GF-D8 (cell line): ENCODE results near the gene GAD1.
A peak's percentile ranks its signal among the peaks of the same experiment; 100 is the strongest.

Source experiments
- DNase-seq: peaks from one replicate; lab custom pipeline; 2025; lab: John Stamatoyannopoulos, UW

GAD1 gene

DNA sequence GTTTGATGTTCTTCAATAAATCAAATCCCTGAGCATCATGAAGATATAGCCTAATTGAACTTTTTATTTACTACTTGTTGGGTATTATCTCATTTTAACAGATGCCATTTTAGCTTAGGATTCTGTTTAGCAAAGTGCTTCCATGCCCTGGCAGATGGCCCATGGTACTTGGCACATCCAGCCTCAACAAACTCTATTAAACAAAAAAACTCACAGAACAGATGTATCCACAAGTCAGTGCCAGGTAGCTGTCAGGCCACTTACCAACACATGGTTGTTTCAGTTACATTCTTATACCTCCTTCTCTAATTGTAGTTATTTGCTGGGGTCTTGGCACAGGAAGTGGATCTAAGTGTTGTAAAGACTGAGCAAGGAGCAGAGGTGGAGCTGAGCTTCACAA, 29.6 kb downstream of the GAD1 start:
- no peak for DNase-seq

- DNase-seq, result no peak
Measured at GRCh38 chr2:170847716-170848115, 31.0 kb downstream of the GAD1 start.

- no peak for DNase-seq
Measured at GRCh38 chr2:170848587-170848986, 31.9 kb downstream of the GAD1 start.

GRCh38 chr2:170850251-170850650, 33.6 kb downstream of the GAD1 start:
- DNase-seq, result no peak

DNA sequence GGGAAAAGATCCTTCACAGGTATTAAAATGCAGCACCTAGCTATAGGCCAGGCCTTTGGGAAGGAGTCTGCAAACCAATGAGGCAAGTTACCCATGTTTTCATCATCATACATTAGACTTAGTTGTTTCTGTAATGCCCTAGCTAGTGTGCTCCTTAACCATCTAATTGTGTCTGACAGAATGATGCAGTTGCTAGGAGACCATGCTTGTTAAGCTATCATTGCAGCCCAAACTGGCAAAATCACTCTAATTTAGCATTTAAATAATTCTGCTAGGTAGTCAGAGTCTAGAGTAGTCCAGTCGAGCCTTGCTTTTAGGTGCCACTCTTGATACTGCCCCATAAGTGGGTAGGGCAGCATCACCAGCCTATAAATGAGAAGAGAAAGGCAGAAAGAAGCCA, 34.9 kb downstream of the GAD1 start:
- DNase-seq, result no peak

- DNase-seq, result no peak
Measured at GRCh38 chr2:170856066-170856465, 39.4 kb downstream of the GAD1 start.

DNA sequence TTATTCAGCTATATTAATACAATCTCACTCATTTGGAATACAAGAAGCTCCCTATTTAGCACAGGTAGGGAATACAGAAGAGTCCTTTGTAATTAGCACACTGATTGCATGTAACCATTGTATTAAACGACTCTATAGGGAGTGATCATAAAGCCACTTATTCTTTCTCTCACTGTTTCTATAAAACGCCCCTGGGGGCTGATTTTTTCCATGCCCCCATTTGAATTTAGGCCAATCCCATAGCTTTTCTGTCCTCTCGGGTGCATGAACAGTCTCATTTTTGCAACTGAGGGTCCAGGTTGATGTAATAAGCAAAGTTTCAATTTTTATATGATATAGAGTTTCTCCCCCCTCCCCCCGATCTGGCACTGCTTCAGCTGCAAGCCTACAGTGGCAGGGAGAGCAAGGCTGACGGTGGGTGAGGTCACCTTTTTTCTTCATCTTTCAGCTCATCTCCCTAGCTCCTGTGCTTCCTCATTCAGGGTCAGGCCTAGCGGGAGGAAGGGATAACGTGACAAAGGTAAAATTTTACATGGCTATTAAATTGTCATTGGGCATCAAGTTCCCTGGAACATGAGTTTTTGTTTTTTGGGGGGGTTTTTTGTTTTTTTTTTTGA, 45.7 kb downstream of the GAD1 start:
- no peak for DNase-seq

DNA sequence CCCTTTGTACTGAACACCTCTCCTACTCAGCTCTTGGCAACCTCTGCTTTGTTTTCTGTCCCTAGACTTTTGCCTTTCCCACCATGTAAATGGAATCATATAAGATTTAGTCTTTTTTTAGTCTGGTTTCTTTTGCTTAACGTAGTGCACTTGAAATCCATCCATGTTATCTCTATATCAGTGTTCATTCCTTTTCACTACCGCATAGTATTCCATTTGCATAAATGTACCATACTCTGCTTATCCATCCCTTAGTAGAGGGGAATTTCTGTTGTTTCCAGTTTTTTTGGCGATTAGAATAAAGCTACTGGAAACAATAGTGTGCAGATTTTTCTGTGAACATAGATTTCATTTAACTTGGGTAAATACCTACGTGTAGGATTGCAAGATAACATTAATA, 46.4 kb downstream of the GAD1 start:
- DNase-seq, result no peak

DNA sequence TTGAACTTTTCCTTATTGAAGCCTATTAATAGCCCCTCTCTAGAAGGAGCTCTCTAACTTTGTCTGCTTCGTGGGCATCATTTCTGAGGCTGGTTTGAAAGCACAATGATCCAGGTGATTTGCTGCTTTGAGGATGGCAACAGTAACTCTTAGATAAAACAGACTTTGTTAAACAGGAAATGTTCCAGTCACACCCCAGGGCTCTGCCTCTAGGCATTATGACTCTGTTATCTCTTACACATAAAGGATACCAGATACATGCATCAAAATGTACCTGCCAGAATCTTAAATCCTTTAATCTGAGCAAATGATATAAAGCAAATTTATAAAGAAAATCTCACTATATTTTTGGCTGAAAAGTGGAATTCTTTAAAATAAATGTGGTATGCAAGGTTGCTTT, 52.3 kb downstream of the GAD1 start:
- no peak for DNase-seq

- DNase-seq, result no peak
Measured at GRCh38 chr2:170869461-170869860, 52.8 kb downstream of the GAD1 start.

DNA sequence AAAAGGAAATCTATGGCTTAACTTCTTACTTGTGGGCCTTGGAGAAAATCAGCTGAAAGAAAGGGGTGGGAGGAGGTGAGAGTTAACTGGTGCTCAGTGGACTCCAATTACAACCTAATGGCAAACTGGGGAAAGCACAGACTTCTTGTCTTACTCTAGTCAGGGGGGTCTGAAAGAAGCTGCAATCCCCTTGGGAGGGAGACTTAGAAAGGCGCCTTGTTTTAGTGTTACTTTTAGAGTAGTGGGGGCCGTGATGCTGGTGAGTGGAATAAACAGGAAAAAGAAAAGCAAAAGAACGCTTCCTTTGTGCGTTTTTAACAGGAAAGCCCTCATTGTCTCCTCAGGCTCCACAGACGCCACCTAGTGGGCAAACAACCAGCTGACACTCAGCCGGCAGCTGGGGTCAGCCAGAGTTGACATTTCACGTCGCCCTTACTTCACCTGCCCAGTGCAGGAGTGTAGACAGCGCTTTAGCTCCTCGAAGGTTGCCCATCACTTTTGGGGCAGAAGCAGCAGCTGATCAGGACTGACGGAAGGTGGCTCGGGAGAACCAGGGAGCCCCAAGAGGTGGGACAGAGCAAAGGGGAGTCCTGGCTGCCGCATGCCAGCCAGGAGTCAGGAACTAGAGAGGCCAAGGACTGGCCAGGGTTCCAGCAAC, 56.5 kb downstream of the GAD1 start:
- peak; percentile 1 for DNase-seq

DNA sequence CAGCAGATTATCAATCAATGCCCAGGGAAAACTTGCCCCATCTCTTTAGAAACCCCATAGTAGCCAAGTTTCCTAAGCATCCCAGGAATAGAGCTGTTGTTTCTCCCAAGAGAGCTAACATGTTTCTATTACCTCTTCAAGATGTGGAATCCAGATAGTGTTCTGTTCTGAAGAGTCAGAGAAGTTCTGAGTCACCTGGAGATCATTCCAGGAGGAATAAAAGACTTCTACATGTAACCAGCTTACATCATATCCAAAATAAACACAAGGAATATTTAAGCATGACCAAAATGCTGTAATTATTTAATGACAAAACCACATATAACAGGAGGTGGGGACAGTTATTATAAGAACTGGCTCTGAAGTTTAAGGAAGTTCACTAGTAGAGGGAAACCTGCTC, 61.4 kb downstream of the GAD1 start:
- DNase-seq, result no peak

GRCh38 chr2:170878505-170878904, 61.8 kb downstream of the GAD1 start:
- DNase-seq, result no peak

- no peak for DNase-seq
Measured at GRCh38 chr2:170881840-170882239, 65.2 kb downstream of the GAD1 start.

DNA sequence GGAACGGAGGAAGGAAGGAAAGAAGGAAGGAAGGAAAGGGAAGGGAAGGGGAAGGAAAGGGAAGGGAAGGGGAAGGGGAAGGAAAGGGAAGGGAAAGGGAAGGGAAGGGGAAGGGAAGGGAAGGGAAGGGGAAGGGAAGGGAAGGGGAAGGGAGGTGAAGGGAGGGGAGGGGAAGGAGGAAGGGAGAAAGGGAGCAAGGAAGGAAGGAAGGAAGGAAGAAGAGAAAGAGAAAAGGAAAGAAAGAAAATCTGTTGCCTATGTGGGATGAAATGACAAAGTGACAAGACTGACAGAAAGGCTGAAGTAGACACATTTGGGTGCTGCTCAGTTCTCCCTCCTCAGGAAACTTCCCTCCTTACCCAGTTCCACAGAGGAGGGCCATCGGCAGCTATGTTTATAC, 66.1 kb downstream of the GAD1 start:
- no peak for DNase-seq

DNA sequence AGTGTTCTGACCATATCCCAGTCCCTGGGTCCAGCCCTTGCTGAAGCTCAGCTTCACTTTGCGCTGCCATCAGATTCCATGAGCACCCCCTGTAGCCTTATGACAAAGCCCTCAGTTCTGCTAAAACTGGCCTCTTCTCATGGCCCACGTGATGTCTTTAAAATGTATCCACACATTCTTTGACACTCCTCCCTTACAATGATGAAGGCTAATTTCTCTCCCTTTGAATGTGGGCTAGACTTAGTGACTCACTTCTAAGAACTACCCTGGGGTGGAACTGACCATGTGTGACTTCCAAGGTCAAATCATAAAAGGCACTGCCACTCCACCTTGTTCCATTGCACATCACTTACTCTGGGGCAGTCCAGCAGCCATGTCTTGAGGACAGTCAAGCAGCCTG, 67.0 kb downstream of the GAD1 start:
- DNase-seq, result no peak

DNA sequence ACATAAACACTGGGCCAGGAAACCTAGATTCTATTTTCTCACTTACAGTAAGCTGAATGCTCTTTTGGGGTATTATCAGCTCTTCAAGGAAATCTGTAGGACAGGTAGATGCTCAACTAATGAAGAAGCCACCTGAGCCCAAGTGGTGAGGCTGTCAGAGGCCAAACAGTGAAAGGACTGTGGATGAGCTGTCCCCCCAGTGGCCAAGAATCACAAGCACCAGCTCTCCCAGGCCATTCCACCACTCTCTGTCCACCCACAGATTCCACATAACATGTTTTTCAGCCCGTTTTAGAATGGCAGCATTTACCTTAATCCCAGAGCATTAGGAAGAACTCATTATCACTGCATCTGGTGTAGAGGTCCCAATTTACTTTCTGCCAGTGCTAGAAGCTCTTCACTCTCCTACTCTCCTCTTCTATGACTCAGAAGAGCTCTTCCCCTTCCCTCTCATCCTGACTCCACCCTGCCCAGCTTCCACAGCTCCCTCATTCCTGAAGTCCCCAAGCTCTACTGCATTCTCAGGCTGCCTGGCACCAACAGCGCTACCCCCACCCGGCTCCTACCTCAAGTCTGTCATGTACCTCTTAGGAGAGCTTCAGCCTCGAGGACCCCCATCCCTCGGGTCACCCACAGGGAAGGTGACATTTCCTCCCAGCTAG, 68.6 kb downstream of the GAD1 start:
- DNase-seq, result no peak

- no peak for DNase-seq
Measured at GRCh38 chr2:170886386-170886785, 69.7 kb downstream of the GAD1 start.

DNA sequence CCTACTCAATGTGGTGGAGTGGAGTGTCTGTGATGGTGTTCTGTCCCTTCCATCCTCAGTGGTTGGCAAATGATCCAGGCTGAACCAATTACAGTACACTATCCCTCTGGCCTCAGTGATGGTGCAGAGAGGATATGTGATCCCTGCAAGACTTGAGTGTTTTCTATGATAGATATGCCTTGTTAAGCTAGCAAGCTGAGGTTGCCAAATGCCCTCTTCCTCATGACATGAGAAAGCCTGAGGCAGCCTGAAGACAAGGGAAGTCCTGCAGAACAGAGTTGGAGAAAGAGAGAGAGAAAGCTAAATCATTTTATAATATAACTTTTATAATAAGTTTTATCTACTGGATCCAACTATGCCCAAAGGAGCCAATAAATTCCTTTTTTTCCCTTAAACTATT, 70.8 kb downstream of the GAD1 start:
- no peak for DNase-seq

- no peak for DNase-seq
Measured at GRCh38 chr2:170887896-170888295, 71.2 kb downstream of the GAD1 start.

- no peak for DNase-seq
Measured at GRCh38 chr2:170891893-170892292, 75.2 kb downstream of the GAD1 start.

DNA sequence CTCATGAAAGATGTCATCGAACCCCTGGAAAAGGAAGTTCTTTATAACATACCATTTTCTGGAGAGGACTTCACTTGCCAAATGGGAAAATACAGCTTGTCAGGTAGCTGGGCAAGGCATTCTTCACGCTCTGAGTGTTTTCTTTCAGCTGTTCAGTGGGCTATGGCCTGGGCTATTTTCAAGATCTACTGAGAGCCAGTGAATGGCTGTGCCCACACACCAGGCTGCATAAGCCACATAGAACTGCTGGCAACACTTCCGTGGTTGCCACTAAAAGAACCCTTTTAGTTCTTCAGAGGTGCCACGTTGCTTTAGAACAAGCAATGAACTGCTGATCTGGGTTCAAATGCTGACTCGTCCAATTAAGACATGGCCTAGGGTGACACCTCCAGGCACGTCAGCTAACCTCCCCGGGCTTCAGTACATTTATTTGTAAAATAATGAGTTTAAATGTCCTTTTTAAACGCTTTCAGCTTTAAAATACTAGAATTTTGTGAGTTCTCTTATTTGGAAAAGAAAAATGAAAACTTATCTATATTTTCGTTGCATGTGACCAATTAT, 75.8 kb downstream of the GAD1 start:
- DNase-seq, result no peak

DNA sequence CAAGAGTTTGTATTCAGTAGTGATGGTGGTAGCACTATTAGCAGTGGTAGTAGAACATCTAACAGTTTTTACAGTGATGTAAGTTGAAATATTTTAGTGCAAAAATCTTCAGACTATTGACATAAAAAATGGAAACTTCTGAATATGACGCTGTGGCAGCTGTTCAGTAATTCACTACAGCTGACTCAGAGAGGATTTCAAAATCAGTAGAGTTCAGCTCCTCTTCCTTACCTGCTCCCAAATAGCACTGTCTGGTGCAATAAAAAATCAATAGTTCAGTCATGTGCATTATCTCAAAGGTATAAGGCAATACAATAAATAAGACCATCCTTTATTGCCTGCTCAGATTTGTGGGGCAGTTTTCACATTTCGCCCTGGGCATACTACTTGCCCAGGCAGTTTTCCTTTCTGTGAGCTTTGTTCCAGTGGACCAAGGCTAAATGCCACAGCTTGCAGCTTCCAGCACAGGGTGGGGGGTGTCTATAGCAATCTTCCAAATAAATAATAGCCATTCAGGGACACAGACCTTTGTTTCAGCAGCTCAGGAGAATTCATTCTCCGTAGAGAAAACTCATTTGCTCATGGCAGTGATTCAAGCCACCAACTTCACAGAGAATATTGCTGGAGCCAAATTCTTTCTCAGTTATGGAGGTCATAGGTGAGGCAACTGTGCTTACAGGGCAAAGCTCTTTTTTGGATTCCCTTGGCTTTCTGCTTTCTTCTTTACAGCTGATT, 78.5 kb downstream of the GAD1 start:
- no peak for DNase-seq
